Limb (tissue), 2 donors: ENCODE results near the gene TFB2M.

Source experiments
- DNase-seq, 2 donors: peaks; one replicate each; pipeline ENCODE4 v3.0.0-alpha.2; 2016; ENCODE audit errors: extremely low spot score in 2 of 2

The TFB2M gene

DNA sequence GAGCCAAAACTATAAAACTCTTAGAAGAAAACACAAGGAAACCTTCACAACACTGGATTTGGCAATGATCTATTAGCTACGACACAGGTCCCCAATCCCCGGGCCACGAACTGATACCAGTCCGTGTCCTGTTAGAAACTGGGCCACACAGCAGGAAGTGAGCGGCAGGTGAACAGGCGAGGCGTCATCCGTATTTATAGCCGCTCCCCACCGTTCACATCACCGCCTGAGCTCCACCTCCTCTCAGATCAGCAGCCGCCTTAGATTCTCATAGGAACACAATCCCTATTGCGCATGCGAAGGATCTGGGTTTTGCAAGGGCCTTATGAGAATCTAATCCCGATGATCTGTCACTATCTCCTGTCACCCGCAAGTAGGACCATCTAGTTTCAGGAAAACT lies 11.9 kb downstream of the TFB2M start:
- no peak for DNase-seq

- no peak for DNase-seq
These were observed 14.0 kb downstream of the TFB2M start for GRCh38 chr1:246552110-246552509.

DNA sequence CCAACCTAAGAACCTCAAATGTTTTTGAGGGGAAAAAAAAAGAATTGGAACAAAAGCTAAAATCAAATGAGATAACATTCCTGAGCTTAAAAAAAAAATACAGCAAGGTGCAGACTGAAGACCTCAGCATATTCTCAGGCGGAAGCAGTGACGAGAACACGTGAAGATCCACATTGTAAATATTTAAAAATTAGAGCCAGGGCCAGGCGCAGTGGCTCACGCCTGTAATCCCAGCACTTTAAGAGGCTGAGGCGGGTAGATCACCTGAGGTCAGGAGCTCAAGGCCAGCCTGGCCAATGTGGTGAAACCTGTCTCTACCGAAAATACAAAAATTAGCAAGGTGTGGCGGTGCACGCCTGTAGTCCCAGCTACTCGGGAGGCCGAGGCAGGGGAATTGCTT lies 15.7 kb downstream of the TFB2M start:
- DNase-seq, result no peak

GRCh38 chr1:246549665-246550064 lies 16.4 kb downstream of the TFB2M start:
- DNase-seq, result no peak

DNA sequence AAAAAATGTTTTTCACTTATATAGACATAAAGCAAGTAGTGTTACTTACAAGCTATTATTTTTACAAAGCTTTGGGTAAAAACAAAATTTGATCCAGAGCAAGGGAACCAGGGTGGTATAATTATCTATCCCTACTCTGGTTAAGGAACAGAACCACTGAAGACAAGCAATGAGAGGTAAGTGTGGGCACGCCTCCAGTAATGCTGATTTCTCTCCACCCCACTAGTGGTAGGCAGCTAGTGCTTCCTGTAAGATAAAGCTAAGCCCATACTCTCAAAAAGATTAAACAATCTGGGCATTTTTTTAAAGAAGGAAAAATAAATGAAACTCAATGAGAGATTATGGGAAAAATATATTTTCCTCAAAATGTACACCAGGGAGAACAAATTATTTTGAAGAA lies 22.1 kb downstream of the TFB2M start:
- DNase-seq, result no peak

- DNase-seq, result no peak
These were observed 25.1 kb downstream of the TFB2M start for GRCh38 chr1:246540738-246541491.

DNA sequence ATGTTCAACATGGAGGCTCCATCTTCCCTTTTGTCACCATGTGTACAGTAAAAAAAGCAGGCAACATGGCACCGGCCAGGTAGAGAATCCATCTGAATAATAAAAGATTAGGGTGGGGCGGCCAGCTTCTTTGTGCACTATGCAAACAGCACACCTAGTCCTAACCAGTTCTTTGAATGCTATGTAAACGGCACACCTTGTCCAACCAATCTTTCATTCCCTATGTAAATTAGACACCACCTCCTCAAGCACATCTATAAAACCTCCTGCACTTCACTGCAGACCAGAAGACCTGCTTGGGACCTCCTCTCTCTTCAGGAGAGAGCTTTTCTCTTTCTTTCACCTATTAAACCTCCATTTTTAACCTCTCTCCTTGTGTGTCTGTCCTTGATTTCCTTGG lies 28.2 kb downstream of the TFB2M start:
- no peak for DNase-seq

DNA sequence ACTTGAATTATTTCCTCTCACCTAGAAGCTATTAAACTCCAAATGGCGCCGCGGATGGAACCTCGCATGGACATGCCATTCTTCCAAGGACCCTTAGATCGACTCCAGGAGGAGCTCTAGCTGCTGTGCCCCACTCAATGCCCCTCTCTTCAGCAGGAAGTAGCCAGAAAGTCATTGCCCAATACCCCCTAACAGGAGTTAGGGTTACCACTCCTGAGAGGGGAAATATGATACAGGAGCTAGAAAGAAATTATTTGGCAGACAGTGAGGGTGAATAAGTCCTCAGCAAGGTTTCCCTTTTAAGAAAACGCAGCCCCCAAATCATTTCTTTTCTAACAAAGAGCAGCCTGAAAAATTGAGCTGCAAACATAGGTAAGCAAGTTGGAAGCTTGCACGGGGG lies 28.6 kb downstream of the TFB2M start:
- no peak for DNase-seq

- no peak for DNase-seq
These were observed 31.9 kb downstream of the TFB2M start for GRCh38 chr1:246534114-246534513.

DNA sequence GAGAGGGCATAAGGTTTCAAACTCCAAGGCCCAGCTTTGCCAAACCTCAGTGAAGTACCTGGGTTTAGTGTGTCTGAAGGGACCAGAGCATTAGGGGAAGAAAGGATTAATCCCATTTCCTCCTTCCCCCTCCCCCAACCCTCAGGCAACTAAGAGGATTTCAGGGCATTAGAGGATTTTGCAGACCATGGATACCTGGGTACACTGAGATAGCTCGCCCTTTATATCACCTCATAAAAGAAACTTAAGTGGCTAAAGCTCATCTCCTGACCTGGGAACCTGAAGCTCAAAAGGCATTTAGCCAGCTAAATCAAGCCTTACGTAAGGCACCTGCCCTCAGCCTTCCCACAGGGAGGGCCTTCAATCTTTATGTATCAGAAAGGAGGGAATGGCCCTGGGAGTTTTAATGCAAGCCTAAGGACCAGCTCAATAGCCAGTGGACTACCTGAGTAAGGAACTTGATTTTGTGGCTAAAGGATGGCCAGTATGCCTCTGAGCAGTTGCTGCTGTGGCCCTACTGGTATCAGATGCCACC lies 32.6 kb downstream of the TFB2M start:
- DNase-seq, result no peak

- no peak for DNase-seq
These were observed 33.5 kb downstream of the TFB2M start for GRCh38 chr1:246532519-246532918.

DNA sequence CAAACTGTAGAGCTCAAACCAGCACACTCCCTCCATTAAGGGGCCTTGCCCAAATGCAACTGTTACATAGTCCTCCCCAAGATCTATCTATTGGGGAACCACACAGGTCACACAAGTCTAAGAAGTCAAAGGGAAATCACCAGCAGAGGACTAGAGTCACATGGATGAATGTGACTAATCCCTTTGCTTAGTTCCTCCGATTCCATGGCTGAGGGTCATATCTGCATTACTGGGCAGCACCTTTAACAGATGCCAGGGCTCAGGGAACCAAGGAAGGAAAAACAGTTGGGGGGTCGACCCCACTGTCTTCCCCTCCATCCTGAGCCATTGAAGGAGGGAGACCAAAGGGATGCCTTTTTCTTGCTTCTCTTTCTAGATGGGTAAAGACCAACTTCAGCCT lies 35.6 kb downstream of the TFB2M start:
- no peak for DNase-seq

DNA sequence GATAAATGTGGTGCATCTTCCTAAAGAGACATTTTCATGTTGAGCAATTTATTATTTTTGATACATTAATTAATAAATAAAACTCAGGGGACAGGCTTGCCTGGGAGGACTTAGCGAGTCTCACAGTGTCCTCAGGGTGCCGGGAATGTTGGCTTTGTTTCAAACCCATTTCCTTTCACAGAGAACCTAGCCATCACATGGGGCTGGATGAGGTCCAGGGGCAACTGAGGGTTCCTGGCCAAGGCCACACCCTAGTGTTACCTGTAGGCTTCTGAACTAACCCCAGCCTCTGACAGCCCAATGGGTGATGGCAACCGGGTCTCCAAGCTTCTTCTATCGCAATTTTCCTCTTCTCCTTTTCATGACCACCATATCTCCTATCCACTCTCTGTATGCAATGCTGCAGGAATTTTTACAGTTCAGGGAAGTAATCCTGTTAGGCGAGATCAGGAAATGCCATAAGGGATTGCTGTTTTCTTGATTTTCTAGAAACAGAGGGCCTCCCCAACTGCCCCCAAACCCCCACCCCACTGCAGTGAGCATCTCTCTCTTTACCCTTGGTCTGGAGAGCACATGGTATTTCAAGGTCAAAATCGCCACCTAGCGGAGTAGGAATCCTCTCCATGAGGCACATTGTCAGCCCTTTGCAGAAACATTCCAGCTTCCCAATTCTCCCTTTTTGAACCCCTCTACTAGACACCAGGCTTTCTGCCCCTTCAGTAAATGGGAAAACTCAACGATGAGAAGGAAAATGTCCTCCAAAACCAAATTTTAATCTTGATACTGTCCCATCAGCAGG lies 36.9 kb downstream of the TFB2M start:
- no peak for DNase-seq

DNA sequence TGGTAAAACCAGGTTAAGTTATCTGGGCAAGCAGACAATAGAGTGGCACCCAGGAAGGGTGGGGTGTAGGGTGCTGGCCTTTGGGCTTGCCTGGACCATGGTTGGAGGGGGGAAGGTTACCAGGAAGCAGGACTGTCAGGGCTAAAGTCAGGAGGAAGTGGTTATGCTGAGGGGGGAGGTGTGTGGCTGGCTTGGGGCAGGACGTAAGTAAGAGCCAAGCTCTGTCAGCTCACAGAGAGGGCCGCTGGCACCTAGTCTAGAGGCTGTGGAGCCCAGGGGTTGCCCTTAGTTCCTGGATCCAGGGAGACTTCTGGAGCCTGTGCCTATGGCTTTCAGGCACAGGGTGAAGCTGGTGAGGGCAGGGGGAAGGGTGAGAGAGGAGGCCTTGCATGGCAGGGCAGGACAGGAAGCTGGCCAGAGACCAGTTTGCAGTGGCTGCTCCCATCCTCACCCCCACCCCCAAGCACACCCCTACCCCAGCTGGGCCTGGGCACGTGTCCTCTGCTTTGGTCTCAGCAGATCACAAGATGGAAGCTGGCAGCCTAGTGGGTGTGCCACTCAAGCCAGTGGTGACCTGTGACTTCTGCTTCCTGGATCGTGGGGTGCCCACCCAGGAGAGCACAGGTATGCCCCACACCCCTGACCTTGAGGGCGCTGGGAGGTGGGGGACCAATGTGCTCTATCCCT lies 38.5 kb downstream of the TFB2M start:
- no peak for DNase-seq

DNA sequence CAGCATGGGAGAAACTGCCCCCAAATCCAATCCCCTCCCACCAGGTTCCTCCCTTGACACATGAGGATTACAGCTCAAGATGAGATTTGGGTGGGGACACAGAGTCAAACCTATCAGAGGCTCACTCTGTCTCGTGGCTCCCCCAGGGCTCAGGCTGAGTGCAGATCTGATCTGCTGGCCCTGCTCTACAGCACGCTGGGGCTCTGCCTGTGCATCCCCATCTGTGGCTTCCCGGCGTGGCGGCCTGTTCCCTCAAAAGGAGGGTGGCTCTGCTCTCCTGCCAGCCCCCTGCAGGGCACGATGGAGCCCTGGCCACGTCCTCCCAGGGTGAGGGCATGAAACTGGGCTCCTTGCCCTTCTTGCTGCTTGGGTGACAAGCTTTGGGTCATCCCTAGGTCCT lies 39.1 kb downstream of the TFB2M start:
- no peak for DNase-seq

- no peak for DNase-seq
These were observed 39.7 kb downstream of the TFB2M start for GRCh38 chr1:246526380-246526779.

GRCh38 chr1:246519514-246519913 lies 46.5 kb downstream of the TFB2M start:
- no peak for DNase-seq

GRCh38 chr1:246518456-246519205 lies 47.4 kb downstream of the TFB2M start:
- no peak for DNase-seq

DNA sequence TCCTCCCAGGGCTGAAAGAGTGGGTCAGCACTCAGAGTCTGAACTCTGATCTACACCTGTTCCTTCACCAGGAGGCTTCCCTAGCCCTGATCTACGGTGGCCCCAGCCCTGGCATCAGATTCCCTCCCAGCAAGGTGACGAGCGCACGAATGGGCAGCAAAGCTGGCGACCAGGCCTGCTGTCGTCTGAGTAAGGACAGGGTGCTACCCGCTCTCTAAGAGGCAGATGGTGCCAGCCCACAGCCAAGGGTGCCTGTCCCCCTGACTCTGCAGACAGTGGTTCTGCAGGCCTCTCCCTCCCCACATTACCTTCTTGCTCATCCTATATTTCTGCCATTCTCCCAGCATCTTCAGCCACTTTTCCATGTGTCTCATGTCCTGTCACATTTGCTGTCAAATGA lies 48.7 kb downstream of the TFB2M start:
- no peak for DNase-seq

DNA sequence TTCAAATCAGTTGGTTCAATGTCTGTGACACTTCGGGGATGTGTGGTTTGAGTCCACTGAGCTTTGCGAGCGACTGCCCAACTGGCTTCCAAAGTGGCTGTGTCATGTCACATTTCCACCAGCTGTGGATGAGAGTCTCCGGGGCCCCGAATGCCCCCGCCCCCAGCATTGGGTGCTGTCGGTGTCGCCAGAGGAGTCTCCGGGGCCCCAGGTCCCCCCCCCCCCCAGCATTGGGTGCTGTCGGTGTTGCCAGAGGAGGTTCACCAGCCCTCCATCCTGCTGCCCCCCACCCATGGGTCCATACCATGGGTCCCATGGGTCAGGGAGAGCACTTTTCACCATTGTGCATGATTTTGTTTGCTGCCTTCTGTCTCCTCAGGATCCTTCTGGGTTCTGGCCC lies 49.9 kb downstream of the TFB2M start:
- no peak for DNase-seq

- DNase-seq, result no peak
These were observed 50.6 kb downstream of the TFB2M start for GRCh38 chr1:246515390-246516005.
